Smooth muscle cell (in vitro differentiated cells): ENCODE data around the gene CKLF. TPM values are rescaled to one million over a fixed set of nuclear protein-coding genes. Genes with fewer than 3 reads are reported as not detected.

Source experiments
- DNase-seq: peaks from one replicate; lab custom pipeline; 2025; ENCODE audit not compliant: unreplicated experiment; lab: John Stamatoyannopoulos, UW
- H2AFZ ChIP-seq: fragments of 200-600 bp; sonication (generic); 2 replicates; pipeline ENCODE4 v1.6.0; 2016; ENCODE audit warnings: antibody characterized with exemption, low read depth, mild to moderate bottlenecking
- H3F3A ChIP-seq: fragments of 200-600 bp; sonication (generic); 2 replicates; pipeline ENCODE4 v1.6.0; 2017; ENCODE audit warnings: antibody characterized with exemption, low read depth
- H3K27ac ChIP-seq: fragments of 200-600 bp; sonication (generic); 2 replicates; pipeline ENCODE4 v1.5.1; 2016; ENCODE audit warnings: low read depth, mild to moderate bottlenecking
- H3K27me3 ChIP-seq: fragments of 200-600 bp; sonication (generic); 2 replicates; pipeline ENCODE4 v1.6.1; 2016; ENCODE audit warnings: low read depth, mild to moderate bottlenecking
- H3K36me3 ChIP-seq: fragments of 200-600 bp; sonication (generic); 2 replicates; pipeline ENCODE4 v1.5.1; 2016; ENCODE audit warnings: low read depth
- H3K4me1 ChIP-seq: fragments of 200-600 bp; sonication (generic); 2 replicates; pipeline ENCODE4 v1.5.1; 2016; ENCODE audit warnings: low read depth
- H3K4me2 ChIP-seq: fragments of 200-600 bp; sonication (generic); 2 replicates; pipeline ENCODE4 v1.6.0; 2016; ENCODE audit warnings: mild to moderate bottlenecking
- H3K4me3 ChIP-seq: fragments of 200-600 bp; sonication (generic); 2 replicates; pipeline ENCODE4 v1.5.1; 2016; ENCODE audit warnings: mild to moderate bottlenecking
- H3K79me2 ChIP-seq: fragments of 200-600 bp; sonication (generic); 2 replicates; pipeline ENCODE4 v1.6.0; 2016; ENCODE audit warnings: low read depth, mild to moderate bottlenecking
- H3K9ac ChIP-seq: fragments of 200-600 bp; sonication (generic); 2 replicates; pipeline ENCODE4 v1.6.0; 2016; ENCODE audit warnings: low read depth
- H3K9me3 ChIP-seq: fragments of 200-600 bp; sonication (generic); replicated peaks from 2 replicates; pipeline ENCODE4 v1.5.1; 2016; ENCODE audit warnings: low read depth
- H4K20me1 ChIP-seq: fragments of 200-600 bp; sonication (generic); 2 replicates; pipeline ENCODE4 v1.6.0; 2016; ENCODE audit warnings: low read depth
- CTCF ChIP-seq: fragments of 200-600 bp; sonication (generic); IDR thresholded peaks from 2 replicates; pipeline ENCODE4 v1.5.1; 2017; ENCODE audit warnings: borderline replicate concordance, mild to moderate bottlenecking, antibody characterized with exemption; ENCODE audit not compliant: insufficient read depth, poor library complexity, severe bottlenecking
- WGBS: methylation state at CpG from one replicate; pipeline ENCODE4 v1.1.7; 2016; ENCODE audit warnings: low lambda C conversion rate; 5-methylcytosine and 5-hydroxymethylcytosine counted together
- polyA plus RNA-seq: library from polyadenylated mRNA; unstranded; fragments of >200 nt; fragmentation: Nextera tagmentation; extraction: Ambion mirVana; gene quantifications from 2 replicates; pipeline ENCODE4 v1.2.1, GENCODE V29; 2016
- total RNA-seq: library from RNA; depleted of rRNA; stranded (reverse); fragments of >200 nt; gene quantifications from 2 replicates; pipeline ENCODE4 v1.2.3, GENCODE V29; 2014

CKLF gene
- total and polyA plus RNA-seq, 2 experiments from 2014 or later: 61.5 to 78.1 TPM

GRCh38 chr16:66578651-66579531, 26.5 kb downstream of the CKLF start, which contains the start of gene CMTM2:
TSS of gene CMTM2 (plus strand) at chr16:66579463. CDS start at chr16:66579608, 145 bp downstream.
- DNase-seq: no peak
- H3K4me2 ChIP-seq: peak within 1 kb of the TSS; percentile 74

GRCh38 chr16:66580605-66581209, 28.3 kb downstream of the CKLF start:
- H3K27ac ChIP-seq: no peak overlapping the region
- no peak for DNase-seq

More at GRCh38 chr16:66578651-66579531, 26.5 kb downstream of the CKLF start, which contains the start of gene CMTM2:
- WGBS: 25% methylated on average over 58 of the region's 77 CpGs
- H3K9me3 ChIP-seq: no peaks in the 10 kb centered on the region
- H4K20me1 ChIP-seq: no peaks in the 10 kb centered on the region
- no peak within 1 kb of the TSS for H2AFZ ChIP-seq
- peaks cover 35% of the 10 kb centered on the region for H3K27me3 ChIP-seq
- no peak within 1 kb of the TSS for H3K27ac ChIP-seq
- TF ChIP-seq CTCF: no peak
- no peaks in the 10 kb centered on the region for H3K36me3 ChIP-seq
- no peak within 1 kb of the TSS for H3K9ac ChIP-seq
- H3K79me2 ChIP-seq: no peaks in the 10 kb centered on the region
- no peak within 1 kb of the TSS for H3K4me3 ChIP-seq
- H3F3A ChIP-seq: no peaks in the 10 kb centered on the region
- peaks cover 9% of the 10 kb centered on the region for H3K4me1 ChIP-seq

GRCh38 chr16:66581246-66581952, 29.0 kb downstream of the CKLF start:
- H3K9ac ChIP-seq: no peak overlapping the region
- H3F3A ChIP-seq: no peaks in the 10 kb centered on the region
- peaks cover 33% of the 10 kb centered on the region for H3K27me3 ChIP-seq
- H3K4me2 ChIP-seq: peak overlapping the region; percentile 53
- H3K9me3 ChIP-seq: no peaks in the 10 kb centered on the region
- H4K20me1 ChIP-seq: no peaks in the 10 kb centered on the region
- H3K79me2 ChIP-seq: no peaks in the 10 kb centered on the region
- H2AFZ ChIP-seq: no peak overlapping the region
- no peak overlapping the region for H3K4me3 ChIP-seq
- no peak for TF ChIP-seq CTCF
- no peak overlapping the region for H3K27ac ChIP-seq
- DNase-seq: no peak
- WGBS: 80% methylated on average over 3 of the region's 3 CpGs
- H3K4me1 ChIP-seq: peaks cover 9% of the 10 kb centered on the region
- no peaks in the 10 kb centered on the region for H3K36me3 ChIP-seq

More at GRCh38 chr16:66580605-66581209, 28.3 kb downstream of the CKLF start:
- 49% methylated on average over 4 of the region's 4 CpGs for WGBS
- H2AFZ ChIP-seq: no peak overlapping the region
- no peaks in the 10 kb centered on the region for H3K79me2 ChIP-seq
- H3K27me3 ChIP-seq: peaks cover 35% of the 10 kb centered on the region
- peaks cover 9% of the 10 kb centered on the region for H3K4me1 ChIP-seq
- H3K9ac ChIP-seq: no peak overlapping the region
- H3F3A ChIP-seq: no peaks in the 10 kb centered on the region
- no peaks in the 10 kb centered on the region for H3K36me3 ChIP-seq
- no peak overlapping the region for H3K4me3 ChIP-seq
- no peaks in the 10 kb centered on the region for H3K9me3 ChIP-seq
- H3K4me2 ChIP-seq: peak overlapping the region; percentile 53
- no peak for TF ChIP-seq CTCF
- H4K20me1 ChIP-seq: no peaks in the 10 kb centered on the region
